Immature natural killer cell (primary cell): ENCODE results near the gene MTMR2. TPM values are rescaled to one million over a fixed set of nuclear protein-coding genes. Genes with fewer than 3 reads are reported as not detected.
"Not testable (repeated sequence)": the region's sequence is repeated elsewhere in the genome, so short reads cannot be mapped to it uniquely, and the experiment has no call there.

ENCODE experiments used
- DNase-seq, 3 donors: peaks; one replicate each; pipeline ENCODE4 v3.0.0; 2022; ENCODE audit warnings: mixed read lengths in 1 of 3
- H3K27ac Mint-ChIP-seq, 6 donors: one replicate each; pipeline ENCODE4 v1.8.0; 2020; ENCODE audit warnings: mixed read lengths in 6 of 6, mild to moderate bottlenecking in 5 of 6, inconsistent platforms in 4 of 6, moderate library complexity in 3 of 6
- H3K27me3 Mint-ChIP-seq, 3 donors: one replicate each; pipeline ENCODE4 v1.8.0; 2020 to 2021; ENCODE audit warnings: low read depth in 3 of 3, mild to moderate bottlenecking in 3 of 3, mixed read lengths in 3 of 3, moderate library complexity in 3 of 3, inconsistent platforms in 1 of 3
- H3K36me3 Mint-ChIP-seq, 3 donors: one replicate each; pipeline ENCODE4 v1.8.0; 2020; ENCODE audit warnings: mixed read lengths in 3 of 3, inconsistent platforms in 2 of 3, mild to moderate bottlenecking in 2 of 3
- H3K4me1 Mint-ChIP-seq, 2 donors: one replicate each; pipeline ENCODE4 v1.8.0; 2020; ENCODE audit warnings: inconsistent platforms in 2 of 2, mild to moderate bottlenecking in 2 of 2, mixed read lengths in 2 of 2, moderate library complexity in 1 of 2
- H3K4me3 Mint-ChIP-seq, 5 donors: one replicate each; pipeline ENCODE4 v1.8.0; 2020; ENCODE audit warnings: mild to moderate bottlenecking in 5 of 5, mixed read lengths in 5 of 5, inconsistent platforms in 3 of 5, moderate library complexity in 3 of 5
- H3K9me3 Mint-ChIP-seq, 6 donors: one replicate each; pipeline ENCODE4 v1.8.0; 2020; ENCODE audit warnings: mild to moderate bottlenecking in 6 of 6, mixed read lengths in 6 of 6, inconsistent platforms in 4 of 6, moderate library complexity in 3 of 6
- polyA plus RNA-seq, 3 donors: library from polyadenylated mRNA; unstranded; fragments of 300-500 nt; fragmentation: Illumina TruSeq; gene quantifications; one replicate each; pipeline ENCODE4 v1.2.3, GENCODE V29; 2021

The MTMR2 gene
- polyA plus RNA-seq, 3 donors from 2014 or later, result 14.8 to 31.3 (median 25.4) TPM

GRCh38 chr11:95811052-95811451 lies 112.9 kb downstream of the MTMR2 start:
- not testable (repeated sequence) for H3K27me3 Mint-ChIP-seq, H3K4me1 Mint-ChIP-seq, H3K4me3 Mint-ChIP-seq, H3K27ac Mint-ChIP-seq, DNase-seq, H3K9me3 Mint-ChIP-seq
- H3K36me3 Mint-ChIP-seq, result peaks cover 4 to 24% (median 19%) of the 10 kb centered on the region in 3 donors

DNA sequence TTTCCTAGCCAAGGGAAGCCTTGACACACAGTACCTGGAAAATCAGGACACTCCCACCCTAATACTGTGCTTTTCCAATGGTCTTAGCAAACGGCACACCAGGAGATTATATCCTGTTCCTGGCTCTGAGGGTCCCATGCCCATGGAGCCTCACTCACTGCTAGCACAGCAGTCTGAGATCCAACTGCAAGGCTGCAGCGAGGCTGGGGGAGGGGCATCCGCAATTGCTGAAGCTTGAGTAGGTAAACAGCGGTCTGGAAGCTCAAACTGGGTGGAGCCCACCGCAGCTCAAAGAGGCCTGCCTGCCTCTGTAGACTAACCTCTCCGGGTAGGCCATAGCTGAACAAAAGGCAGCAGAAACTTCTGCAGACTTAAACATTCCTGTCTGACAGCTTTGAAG lies 117.4 kb downstream of the MTMR2 start:
- not testable (repeated sequence) for H3K9me3 Mint-ChIP-seq, DNase-seq, H3K27me3 Mint-ChIP-seq, H3K4me3 Mint-ChIP-seq, H3K27ac Mint-ChIP-seq
- H3K4me1 Mint-ChIP-seq, result peaks cover 16 to 21% of the 10 kb centered on the region in 2 donors
- peaks cover 7 to 10% (median 10%) of the 10 kb centered on the region in 3 donors for H3K36me3 Mint-ChIP-seq

DNA sequence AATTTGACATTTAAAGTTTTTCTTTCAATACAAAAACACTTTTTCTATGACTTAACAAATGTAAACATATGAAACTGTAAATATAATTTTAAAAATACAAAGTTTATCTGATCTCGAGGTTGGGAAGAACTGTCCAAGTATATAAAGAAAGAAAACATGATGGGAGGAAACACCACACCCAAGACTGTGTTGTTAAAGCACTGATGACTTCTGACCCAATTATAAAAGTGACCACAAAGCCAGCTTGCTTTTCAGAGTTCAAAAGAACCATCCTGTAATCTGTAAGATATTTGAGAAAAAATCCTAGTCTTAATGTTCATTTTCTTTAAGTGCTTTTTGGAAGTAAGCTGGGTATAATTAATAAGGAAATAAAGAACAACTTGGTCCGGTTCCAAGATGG lies 118.0 kb downstream of the MTMR2 start:
- Mint-ChIP-seq H3K4me1 (peaks cover 16 to 23% of the 10 kb centered on the region in 2 donors), H3K27ac (peak overlapping the region in 3 of 6 donors; percentile 52 to 65 (median 53)), H3K9me3 (peaks cover 0 to 2% (median 0%) of the 10 kb centered on the region in 6 donors), H3K4me3 (peak overlapping the region in 4 of 5 donors; percentile 10 to 46 (median 24)), H3K27me3 (no peaks in the 10 kb centered on the region), H3K36me3 (peaks cover 9 to 10% (median 10%) of the 10 kb centered on the region in 3 donors)
- DNase-seq, result no peak

- DNase-seq, result no peak
- Mint-ChIP-seq H3K36me3 (peaks cover 17 to 24% (median 18%) of the 10 kb centered on the region in 3 donors), H3K9me3 (no peaks in the 10 kb centered on the region), H3K4me3 (no peak overlapping the region), H3K27ac (no peak overlapping the region), H3K4me1 (peaks cover 16 to 23% of the 10 kb centered on the region in 2 donors), H3K27me3 (no peaks in the 10 kb centered on the region)
Observed at GRCh38 chr11:95803973-95804372, 119.9 kb downstream of the MTMR2 start.

DNA sequence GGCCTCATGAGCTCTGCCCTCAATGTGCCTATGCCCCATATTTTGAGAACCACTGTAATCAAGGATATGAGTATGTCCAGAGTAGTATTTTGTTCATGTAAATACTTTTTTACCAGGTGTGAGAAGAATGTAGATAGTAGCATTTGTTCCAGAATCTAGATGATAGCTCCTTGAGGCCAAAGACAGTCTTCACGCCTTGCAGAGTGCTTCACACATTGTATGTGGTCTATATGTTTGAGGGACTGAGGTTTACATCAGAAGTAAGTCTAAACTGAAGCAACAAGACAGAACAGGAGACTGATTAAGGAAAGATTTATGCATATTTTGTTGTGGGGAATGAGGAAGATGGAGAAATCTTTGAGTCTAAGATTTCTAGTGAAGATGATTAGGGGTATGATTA lies 121.1 kb downstream of the MTMR2 start:
- peak overlapping the region in 1 of 5 donors; percentile 0 for H3K4me3 Mint-ChIP-seq
- peak overlapping the region; percentile 5 to 46 (median 30) for H3K27ac Mint-ChIP-seq
- peaks cover 16 to 23% of the 10 kb centered on the region in 2 donors for H3K4me1 Mint-ChIP-seq
- H3K27me3 Mint-ChIP-seq, result no peaks in the 10 kb centered on the region
- H3K9me3 Mint-ChIP-seq, result no peaks in the 10 kb centered on the region
- H3K36me3 Mint-ChIP-seq, result peaks cover 13 to 24% (median 18%) of the 10 kb centered on the region in 3 donors
- DNase-seq, result peak in 2 of 3 donors; percentile 13 to 18

- Mint-ChIP-seq H3K9me3 (no peaks in the 10 kb centered on the region), H3K4me1 (peaks cover 10 to 15% of the 10 kb centered on the region in 2 donors), H3K27ac (no peak overlapping the region), H3K27me3 (no peaks in the 10 kb centered on the region), H3K4me3 (no peak overlapping the region), H3K36me3 (peaks cover 8 to 18% (median 18%) of the 10 kb centered on the region in 3 donors)
- DNase-seq, result no peak
Observed at GRCh38 chr11:95800438-95800837, 123.5 kb downstream of the MTMR2 start.

- DNase-seq, result no peak
- Mint-ChIP-seq H3K36me3 (peaks cover 8 to 18% (median 18%) of the 10 kb centered on the region in 3 donors), H3K4me3 (no peak overlapping the region), H3K9me3 (no peaks in the 10 kb centered on the region), H3K27ac (no peak overlapping the region), H3K27me3 (no peaks in the 10 kb centered on the region), H3K4me1 (peaks cover 8 to 15% of the 10 kb centered on the region in 2 donors)
Observed at GRCh38 chr11:95799546-95799945, 124.4 kb downstream of the MTMR2 start.

- H3K4me1 Mint-ChIP-seq, result peaks cover 9 to 29% of the 10 kb centered on the region in 2 donors
- H3K9me3 Mint-ChIP-seq, result no peaks in the 10 kb centered on the region
- DNase-seq, result no peak
- peaks cover 8 to 14% (median 11%) of the 10 kb centered on the region in 3 donors for H3K36me3 Mint-ChIP-seq
- no peak overlapping the region for H3K4me3 Mint-ChIP-seq
- peaks cover 0 to 2% (median 2%) of the 10 kb centered on the region in 3 donors for H3K27me3 Mint-ChIP-seq
- no peak overlapping the region for H3K27ac Mint-ChIP-seq
Observed at GRCh38 chr11:95796501-95796900, 127.4 kb downstream of the MTMR2 start.

- DNase-seq, result no peak
- Mint-ChIP-seq H3K9me3 (no peaks in the 10 kb centered on the region), H3K4me3 (no peak overlapping the region), H3K27me3 (peaks cover 0 to 4% (median 2%) of the 10 kb centered on the region in 3 donors), H3K36me3 (peaks cover 8 to 12% (median 9%) of the 10 kb centered on the region in 3 donors), H3K27ac (peak overlapping the region in 1 of 6 donors; percentile 14), H3K4me1 (peaks cover 16 to 33% of the 10 kb centered on the region in 2 donors)
Observed at GRCh38 chr11:95795627-95796295, 128.1 kb downstream of the MTMR2 start.

- H3K27ac Mint-ChIP-seq, result peak overlapping the region in 2 of 6 donors; percentile 31 to 32
- peaks cover under 1% of the 10 kb centered on the region in 3 donors for H3K36me3 Mint-ChIP-seq
- H3K4me1 Mint-ChIP-seq, result peaks cover 16 to 33% of the 10 kb centered on the region in 2 donors
- H3K27me3 Mint-ChIP-seq, result peaks cover 11 to 18% (median 11%) of the 10 kb centered on the region in 3 donors
- no peak for DNase-seq
- H3K4me3 Mint-ChIP-seq, result no peak overlapping the region
- no peaks in the 10 kb centered on the region for H3K9me3 Mint-ChIP-seq
Observed at GRCh38 chr11:95794086-95794485, 129.8 kb downstream of the MTMR2 start.

- H3K4me1 Mint-ChIP-seq, result peaks cover 23 to 41% of the 10 kb centered on the region in 2 donors
- H3K4me3 Mint-ChIP-seq, result no peak overlapping the region
- peak overlapping the region in 1 of 6 donors; percentile 7 for H3K27ac Mint-ChIP-seq
- no peaks in the 10 kb centered on the region for H3K9me3 Mint-ChIP-seq
- no peak for DNase-seq
- peaks cover 0 to under 1% (median 0%) of the 10 kb centered on the region in 3 donors for H3K36me3 Mint-ChIP-seq
- H3K27me3 Mint-ChIP-seq, result peaks cover 11 to 21% (median 11%) of the 10 kb centered on the region in 3 donors
Observed at GRCh38 chr11:95793116-95793515, 130.8 kb downstream of the MTMR2 start.

DNA sequence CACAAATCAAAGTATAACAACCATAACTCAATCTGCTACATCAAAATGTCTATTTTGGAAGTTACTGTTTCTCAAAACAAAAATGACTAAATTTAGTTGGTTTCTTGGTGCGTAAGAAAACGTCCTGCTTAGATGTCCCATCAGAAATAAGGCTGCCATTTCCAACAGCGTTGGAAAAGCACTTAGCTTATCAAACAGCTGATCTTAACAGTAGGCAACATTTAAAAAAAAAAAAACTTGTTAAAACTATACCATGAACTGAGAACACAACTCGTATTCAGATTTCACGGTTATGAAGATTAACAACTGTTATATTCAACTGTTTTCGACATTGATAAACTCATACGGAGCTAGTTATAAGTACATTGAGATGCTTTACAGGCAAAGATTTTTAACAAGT lies 131.2 kb downstream of the MTMR2 start:
- Mint-ChIP-seq H3K9me3 (no peaks in the 10 kb centered on the region), H3K36me3 (peaks cover 0 to 4% (median 0%) of the 10 kb centered on the region in 3 donors), H3K4me3 (no peak overlapping the region), H3K27me3 (peaks cover 11 to 21% (median 11%) of the 10 kb centered on the region in 3 donors), H3K27ac (peak overlapping the region in 1 of 6 donors; percentile 7), H3K4me1 (peaks cover 27 to 45% of the 10 kb centered on the region in 2 donors)
- DNase-seq, result no peak

DNA sequence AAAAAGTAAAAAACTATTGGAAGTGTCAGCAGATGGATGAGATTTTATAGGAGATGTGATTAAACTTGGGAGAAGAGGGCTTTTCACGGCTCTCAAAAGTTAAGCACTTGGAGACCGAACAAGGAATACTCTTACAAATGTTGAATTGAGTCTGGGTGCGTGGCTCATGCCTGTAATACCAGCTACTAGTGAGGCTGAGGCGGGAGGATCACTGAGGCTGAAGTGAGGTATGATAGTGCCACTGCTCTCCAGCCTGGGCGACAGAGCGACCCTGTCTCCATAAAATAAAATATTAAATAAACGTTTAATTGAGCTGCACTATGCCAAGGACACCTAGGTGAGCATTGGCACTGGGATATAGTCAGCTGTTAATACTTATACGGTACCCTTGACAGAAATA lies 131.7 kb downstream of the MTMR2 start:
- Mint-ChIP-seq H3K27ac (peak overlapping the region in 5 of 6 donors; percentile 33 to 100 (median 100)), H3K36me3 (peaks cover 0 to 4% (median 0%) of the 10 kb centered on the region in 3 donors), H3K27me3 (peaks cover 11 to 21% (median 11%) of the 10 kb centered on the region in 3 donors), H3K4me3 (peak overlapping the region; percentile 94 to 100 (median 100)), H3K9me3 (no peaks in the 10 kb centered on the region), H3K4me1 (peaks cover 27 to 47% of the 10 kb centered on the region in 2 donors)
- DNase-seq, result no peak

- H3K36me3 Mint-ChIP-seq, result peaks cover 0 to 4% (median 0%) of the 10 kb centered on the region in 3 donors
- DNase-seq, result no peak
- peak overlapping the region; percentile 94 to 100 (median 100) for H3K4me3 Mint-ChIP-seq
- no peaks in the 10 kb centered on the region for H3K9me3 Mint-ChIP-seq
- H3K27me3 Mint-ChIP-seq, result peaks cover 11 to 21% (median 11%) of the 10 kb centered on the region in 3 donors
- peak overlapping the region; percentile 100 for H3K27ac Mint-ChIP-seq
- peaks cover 27 to 52% of the 10 kb centered on the region in 2 donors for H3K4me1 Mint-ChIP-seq
Observed at GRCh38 chr11:95791709-95792033, 132.2 kb downstream of the MTMR2 start.
